Stimulated activated CD4-positive, alpha-beta T cell treated with anti-CD3 and anti-CD28 coated beads, Interleukin-2, amount 100 ng/mL, for 4 hours (primary cell): ENCODE data around the gene ANKRD30A.
"Not testable (repeated sequence)": the region's sequence is repeated elsewhere in the genome, so short reads cannot be mapped to it uniquely, and the experiment has no call there.

ENCODE experiments used
- DNase-seq: peaks from one replicate; pipeline ENCODE4 v3.0.0-alpha.2; 2020; ENCODE audit warnings: low read depth

ANKRD30A gene

GRCh38 chr10:37255837-37256236, 130.4 kb downstream of the ANKRD30A start:
- DNase-seq: not testable (repeated sequence)

- DNase-seq: no peak
Measured at GRCh38 chr10:37263304-37263703, 137.9 kb downstream of the ANKRD30A start.

DNA sequence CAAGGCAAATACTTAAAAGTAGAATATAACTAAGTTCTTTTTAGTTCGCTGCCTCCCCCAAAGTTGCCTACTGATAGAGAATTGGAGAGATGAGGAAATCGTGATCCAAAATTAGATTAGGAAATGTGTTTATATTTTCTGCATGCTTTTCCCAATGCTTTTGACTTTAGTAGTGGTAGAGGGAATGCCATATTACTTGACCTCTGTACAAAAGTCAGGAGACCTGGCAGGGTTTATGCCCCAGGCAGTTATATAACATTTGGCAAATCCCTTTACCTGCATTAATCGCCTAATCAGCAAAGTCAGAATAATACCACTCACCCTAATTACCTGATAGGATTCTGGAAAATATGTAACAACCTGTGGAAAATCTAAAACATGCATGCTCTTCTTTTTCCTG, 142.9 kb downstream of the ANKRD30A start:
- DNase-seq: no peak

DNA sequence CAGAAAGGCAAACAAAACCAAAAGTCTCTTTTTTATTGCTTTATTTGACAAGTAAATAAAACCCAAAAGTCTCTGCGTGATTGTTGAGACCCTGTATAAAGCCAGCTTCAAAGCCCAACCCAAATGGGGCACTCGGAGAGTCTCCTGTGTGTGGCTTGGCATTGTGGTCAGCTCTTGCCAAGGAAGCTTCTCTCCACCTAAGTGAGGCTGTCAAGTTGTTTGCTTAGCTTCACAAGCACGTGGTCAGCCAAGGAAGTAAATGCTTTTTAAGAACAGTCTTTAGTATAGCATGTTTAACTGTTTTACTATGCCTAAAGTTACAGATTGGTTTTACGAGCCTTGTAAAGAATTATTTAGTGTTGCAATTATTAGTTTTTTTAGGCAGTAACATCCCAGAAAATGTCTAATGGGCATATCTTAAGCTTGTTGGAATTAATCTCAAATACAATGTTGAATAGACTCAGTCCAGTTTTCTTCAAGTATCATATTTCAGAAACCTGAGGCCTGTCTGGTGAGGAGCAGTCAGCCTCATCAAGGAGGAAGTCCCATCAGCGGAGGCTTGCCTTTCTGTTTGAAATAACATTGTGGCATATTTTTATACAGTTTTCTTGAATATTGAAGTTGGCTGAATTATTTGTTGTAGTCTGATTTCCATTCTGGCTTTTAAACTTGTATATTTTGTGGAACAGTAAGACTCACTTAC, 144.3 kb downstream of the ANKRD30A start:
- DNase-seq: no peak

- DNase-seq: no peak
Measured at GRCh38 chr10:37275216-37275777, 149.9 kb downstream of the ANKRD30A start.

DNA sequence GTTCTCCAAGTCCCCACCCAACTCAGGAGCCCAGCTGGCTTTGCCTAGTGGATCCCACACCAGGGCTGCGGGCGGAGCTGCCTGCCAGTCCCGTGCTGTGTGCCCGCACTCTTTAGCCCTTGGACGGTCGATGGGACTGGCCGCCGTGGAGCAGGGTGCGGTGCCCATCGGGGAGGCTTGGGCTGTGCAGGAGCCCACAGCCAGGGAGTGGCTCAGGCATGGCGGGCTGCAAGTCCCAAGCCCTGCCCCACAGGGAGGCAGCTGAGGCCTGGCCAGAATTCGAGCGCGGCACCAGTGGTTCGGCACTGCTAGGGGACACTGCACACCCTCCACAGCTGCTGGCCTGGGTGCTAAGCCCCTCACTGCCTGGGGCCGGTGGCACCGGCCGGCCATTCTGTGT, 159.7 kb downstream of the ANKRD30A start:
- DNase-seq: no peak

- no peak for DNase-seq
Measured at GRCh38 chr10:37289833-37290464, 164.6 kb downstream of the ANKRD30A start.

DNA sequence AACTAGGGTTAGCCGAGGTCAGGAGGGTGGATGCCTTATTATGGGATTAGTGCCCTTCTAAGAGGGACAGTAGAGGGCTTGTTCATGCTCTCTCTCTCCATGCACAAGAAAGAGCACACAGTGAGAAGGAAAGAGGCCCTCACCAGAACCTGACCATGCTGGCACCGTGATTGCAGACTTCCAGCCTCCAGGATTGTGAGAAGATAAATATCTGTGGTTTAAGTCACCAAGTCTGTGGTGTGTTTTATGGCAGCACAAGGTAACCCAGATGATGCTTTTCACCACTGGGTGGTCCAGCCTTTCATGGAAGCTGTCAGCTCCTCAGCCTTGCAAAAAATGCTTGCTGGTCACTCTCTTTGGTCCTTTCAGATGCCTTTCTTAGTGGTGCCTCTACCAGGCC, 175.9 kb downstream of the ANKRD30A start:
- DNase-seq: no peak

DNA sequence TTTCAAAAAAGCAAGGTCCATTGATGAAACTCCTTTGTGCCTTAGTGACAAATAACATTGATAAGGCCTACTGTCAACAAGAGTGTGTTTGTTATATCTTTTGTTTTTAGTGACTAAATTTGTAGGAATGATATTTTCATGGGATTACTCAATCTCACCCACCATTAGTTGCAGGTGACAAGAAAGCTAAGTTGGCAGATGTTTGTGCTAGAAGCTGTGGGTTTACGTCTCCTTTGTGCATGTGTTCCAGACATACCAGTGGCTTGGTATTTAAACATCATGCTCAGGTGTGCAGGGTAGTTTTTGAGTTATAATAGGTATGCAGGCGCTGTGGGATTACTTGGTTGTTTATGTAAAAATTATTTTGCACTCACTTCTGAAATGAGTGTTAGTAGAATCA, 178.6 kb downstream of the ANKRD30A start:
- no peak for DNase-seq

DNA sequence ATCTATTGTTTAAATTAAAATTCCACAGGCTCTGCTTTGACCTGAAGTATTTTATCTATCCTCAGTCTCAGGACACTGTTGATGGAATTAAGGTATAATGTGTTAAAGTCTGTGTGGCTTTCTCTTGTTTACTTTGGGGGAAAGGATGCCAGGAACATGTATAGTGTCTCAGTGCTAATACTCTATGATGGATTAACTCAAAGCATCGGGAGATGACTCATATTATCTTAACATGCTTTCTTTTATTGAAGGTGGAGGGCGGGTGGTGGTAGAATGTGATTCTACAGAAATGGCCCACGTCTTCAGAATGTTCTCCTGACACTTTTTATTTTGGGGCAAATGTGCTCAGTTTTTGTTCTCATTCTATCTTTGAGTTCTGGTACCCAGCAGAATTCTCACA, 189.0 kb downstream of the ANKRD30A start:
- no peak for DNase-seq

- DNase-seq: no peak
Measured at GRCh38 chr10:37314862-37315261, 189.5 kb downstream of the ANKRD30A start.

GRCh38 chr10:37344413-37344812, 219.0 kb downstream of the ANKRD30A start:
- no peak for DNase-seq

- DNase-seq: no peak
Measured at GRCh38 chr10:37379991-37380390, 254.6 kb downstream of the ANKRD30A start.

DNA sequence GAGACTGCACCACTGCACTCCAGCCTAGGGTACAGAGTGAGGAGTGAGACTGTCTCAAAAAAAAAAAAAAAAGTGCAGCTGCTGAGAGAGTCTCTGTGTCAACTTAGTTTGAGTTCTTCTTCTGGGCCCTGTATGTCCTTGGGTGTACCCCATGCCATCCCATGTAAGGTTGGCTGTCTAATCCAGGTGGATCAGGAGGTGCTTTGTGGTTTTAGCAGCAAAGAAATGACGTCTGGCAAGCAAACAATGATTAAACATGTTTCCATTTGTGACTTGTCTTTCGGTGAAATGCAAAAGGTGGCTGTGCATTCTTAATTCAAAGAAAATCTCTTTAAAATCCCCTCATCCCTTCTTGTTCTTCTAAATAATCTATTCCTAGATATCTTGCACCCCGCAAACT, 255.9 kb downstream of the ANKRD30A start:
- DNase-seq: no peak

GRCh38 chr10:37384923-37385322, 259.5 kb downstream of the ANKRD30A start:
- DNase-seq: no peak

DNA sequence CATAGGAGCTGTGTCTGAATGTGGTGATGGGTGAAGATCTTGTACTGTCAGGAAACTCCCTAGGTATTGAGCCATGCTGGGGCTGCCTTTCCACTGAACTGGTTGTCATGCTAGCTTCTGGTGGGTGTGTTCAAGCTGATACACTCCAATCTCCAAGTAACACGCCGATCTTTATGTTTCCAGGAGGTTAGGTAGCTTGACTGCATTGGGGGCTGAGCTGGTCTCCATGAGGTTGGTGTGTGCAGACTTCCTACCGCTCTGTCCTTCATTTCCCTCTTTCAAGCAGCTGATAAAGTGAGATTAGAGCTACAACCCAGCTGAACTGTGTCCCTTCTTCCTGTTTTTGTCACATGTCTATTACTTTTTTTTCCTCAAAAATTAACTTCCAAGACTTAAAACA, 265.5 kb downstream of the ANKRD30A start:
- no peak for DNase-seq

DNA sequence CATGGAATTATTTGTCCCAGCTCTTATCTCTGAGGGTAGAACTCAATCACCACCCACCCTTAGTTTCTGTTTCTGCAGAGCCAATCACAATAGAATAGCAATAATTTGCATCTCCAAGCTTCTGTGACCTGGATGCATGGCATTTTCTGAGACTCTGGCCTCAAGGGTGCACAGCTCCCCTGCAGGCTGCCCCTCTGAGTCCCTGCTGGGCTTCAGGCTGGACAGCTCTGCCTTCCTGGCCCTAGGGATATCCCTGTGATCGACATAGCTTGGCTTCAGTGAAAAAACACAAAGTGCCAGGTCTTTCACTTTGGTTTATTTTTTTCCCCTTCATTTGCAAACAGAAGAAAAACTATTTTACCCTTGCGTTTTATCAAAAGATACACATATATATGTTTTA, 275.4 kb downstream of the ANKRD30A start:
- not testable (repeated sequence) for DNase-seq

- no peak for DNase-seq
Measured at GRCh38 chr10:37401225-37401624, 275.8 kb downstream of the ANKRD30A start.

GRCh38 chr10:37403776-37404175, 278.4 kb downstream of the ANKRD30A start:
- DNase-seq: no peak
